ENCODE data around the gene ADPRHL1.

The ADPRHL1 gene

DNA sequence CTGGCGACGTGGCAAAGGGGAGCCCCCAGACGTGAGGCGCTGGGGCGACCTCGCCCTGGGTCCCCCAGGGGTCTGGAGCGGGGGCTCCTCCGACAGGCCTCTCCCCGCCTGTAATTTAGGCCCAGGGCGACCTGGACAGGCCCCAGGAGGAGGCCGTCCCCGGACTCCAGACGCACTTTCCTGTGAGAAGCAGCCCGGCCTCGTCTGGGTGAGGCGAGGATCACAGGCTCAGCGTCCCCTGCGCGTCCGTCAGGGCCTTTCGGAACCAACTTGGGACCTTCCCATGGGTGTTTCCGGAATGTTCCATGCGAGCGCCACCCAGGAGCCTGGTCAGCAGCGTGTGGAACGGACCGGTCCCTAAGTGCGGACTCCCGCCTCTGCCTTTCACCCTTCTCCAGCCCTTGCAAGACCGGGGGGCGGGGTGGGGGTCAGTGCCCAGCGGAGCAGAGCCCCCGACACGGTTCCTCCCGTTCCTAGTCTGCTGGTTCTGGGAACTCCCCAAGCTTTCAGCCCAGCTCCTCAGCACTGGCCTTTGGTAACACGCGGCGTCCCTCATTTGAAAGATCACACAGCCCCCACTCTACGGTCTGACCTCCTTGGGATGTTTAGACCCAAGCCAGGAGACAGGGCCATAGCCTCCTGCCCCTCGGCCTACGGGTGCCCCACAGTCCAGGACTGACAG lies 88.2 kb downstream of the ADPRHL1 start:
- no peak overlapping the region for H2AK5ac ChIP-seq (ENCODE audit: low read length)
- H3K79me1 ChIP-seq (ENCODE audit: low read length), result peaks cover 5% of the 10 kb centered on the region
- no peak overlapping the region for H2AFZ ChIP-seq (ENCODE audit: insufficient read depth, low read length, poor library complexity)
- no peak for DNase-seq
- no peak overlapping the region for H3K14ac ChIP-seq (ENCODE audit: low read length)
- H4K8ac ChIP-seq (ENCODE audit: low read depth, low read length), result no peak overlapping the region
- H3K9me3 ChIP-seq (ENCODE audit: insufficient read depth, low read depth, low read length), result no peaks in the 10 kb centered on the region
- H3K4ac ChIP-seq (ENCODE audit: low read depth, low read length), result no peak overlapping the region
- H3K4me1 ChIP-seq (ENCODE audit: control insufficient read depth in 1 of 2, insufficient read depth in 2 of 2, low read length in 2 of 2), result peaks cover 3 to 11% of the 10 kb centered on the region in 2 experiments
- H2BK120ac ChIP-seq (ENCODE audit: insufficient read depth, low read length, poor library complexity), result no peak overlapping the region
- no peak overlapping the region for H2BK12ac ChIP-seq (ENCODE audit: low read length)
- H3K23ac ChIP-seq (ENCODE audit: low read length), result no peak overlapping the region
- no peaks in the 10 kb centered on the region for H3K36me3 ChIP-seq (ENCODE audit: control insufficient read depth in 1 of 2, insufficient read depth in 2 of 2, low read length in 2 of 2)
- H3K18ac ChIP-seq (ENCODE audit: low read length), result no peak overlapping the region
- H3K9ac ChIP-seq (ENCODE audit: low read length), result no peak overlapping the region
- no peaks in the 10 kb centered on the region for H3K27me3 ChIP-seq (ENCODE audit: insufficient read depth, low read length)
- no peak overlapping the region for H2BK5ac ChIP-seq (ENCODE audit: low read depth, low read length, poor library complexity)
- no peak overlapping the region for H3K4me3 ChIP-seq (ENCODE audit: low read depth, low read length)
- no peak overlapping the region for H3K4me2 ChIP-seq (ENCODE audit: low read length)
- no peak overlapping the region for H3K27ac ChIP-seq (ENCODE audit: low read depth, low read length)
- WGBS (ENCODE audit: extremely low coverage, insufficient coverage, insufficient read length), result no CpG with 5 or more reads among the region's 41 CpGs
- H4K91ac ChIP-seq (ENCODE audit: low read depth, low read length), result no peak overlapping the region
- H4K12ac ChIP-seq (ENCODE audit: low read depth, low read length), result no peak overlapping the region
- peaks cover 4% of the 10 kb centered on the region for H3K79me2 ChIP-seq (ENCODE audit: control insufficient read depth, insufficient read depth, low read length, poor library complexity)

- H3K4me1 ChIP-seq (ENCODE audit: control insufficient read depth in 1 of 2, insufficient read depth in 2 of 2, low read length in 2 of 2), result peaks cover 3 to 11% of the 10 kb centered on the region in 2 experiments
- no peak overlapping the region for H2AFZ ChIP-seq (ENCODE audit: insufficient read depth, low read length, poor library complexity)
- DNase-seq, result no peak
- no peak overlapping the region for H2BK12ac ChIP-seq (ENCODE audit: low read length)
- no peak overlapping the region for H4K12ac ChIP-seq (ENCODE audit: low read depth, low read length)
- H3K27me3 ChIP-seq (ENCODE audit: insufficient read depth, low read length), result no peaks in the 10 kb centered on the region
- H3K9ac ChIP-seq (ENCODE audit: low read length), result no peak overlapping the region
- H3K36me3 ChIP-seq (ENCODE audit: control insufficient read depth in 1 of 2, insufficient read depth in 2 of 2, low read length in 2 of 2), result no peaks in the 10 kb centered on the region
- peak overlapping the region; percentile 18 for H4K91ac ChIP-seq (ENCODE audit: low read depth, low read length)
- H3K4ac ChIP-seq (ENCODE audit: low read depth, low read length), result no peak overlapping the region
- peaks cover 4% of the 10 kb centered on the region for H3K79me2 ChIP-seq (ENCODE audit: control insufficient read depth, insufficient read depth, low read length, poor library complexity)
- H4K8ac ChIP-seq (ENCODE audit: low read depth, low read length), result no peak overlapping the region
- no peak overlapping the region for H2AK5ac ChIP-seq (ENCODE audit: low read length)
- no peak overlapping the region for H3K23ac ChIP-seq (ENCODE audit: low read length)
- no peaks in the 10 kb centered on the region for H3K9me3 ChIP-seq (ENCODE audit: insufficient read depth, low read depth, low read length)
- no peak overlapping the region for H3K27ac ChIP-seq (ENCODE audit: low read depth, low read length)
- H2BK5ac ChIP-seq (ENCODE audit: low read depth, low read length, poor library complexity), result no peak overlapping the region
- H3K4me3 ChIP-seq (ENCODE audit: low read depth, low read length), result no peak overlapping the region
- H3K18ac ChIP-seq (ENCODE audit: low read length), result no peak overlapping the region
- no CpG with 5 or more reads among the region's 41 CpGs for WGBS (ENCODE audit: extremely low coverage, insufficient coverage, insufficient read length)
- H3K79me1 ChIP-seq (ENCODE audit: low read length), result peaks cover 5% of the 10 kb centered on the region
- H2BK120ac ChIP-seq (ENCODE audit: insufficient read depth, low read length, poor library complexity), result no peak overlapping the region
- no peak overlapping the region for H3K14ac ChIP-seq (ENCODE audit: low read length)
- peak overlapping the region; percentile 40 for H3K4me2 ChIP-seq (ENCODE audit: low read length)
Observed at GRCh38 chr13:113364311-113364889, 88.9 kb downstream of the ADPRHL1 start.

DNA sequence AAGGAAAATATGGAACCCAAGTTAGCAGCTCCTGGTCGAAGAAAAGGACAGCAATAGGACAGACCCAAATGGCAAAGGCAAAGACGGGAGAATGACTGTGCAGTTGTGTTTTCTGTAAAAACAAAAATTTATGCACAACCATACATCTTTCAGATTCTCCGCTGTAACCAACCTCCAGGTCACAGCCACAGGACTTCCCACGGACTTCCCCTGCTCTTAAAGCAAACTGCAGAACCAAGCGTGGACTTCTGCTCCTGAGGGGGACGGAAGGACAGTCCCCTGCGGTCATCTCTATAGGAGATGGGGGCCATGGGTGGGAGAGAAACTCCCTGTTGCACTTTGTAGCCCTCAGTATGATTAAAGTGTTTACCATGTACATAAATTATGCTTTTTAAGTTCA lies 91.9 kb downstream of the ADPRHL1 start:
- Histone ChIP-seq H2BK5ac (ENCODE audit: low read depth, low read length, poor library complexity) (no peak overlapping the region), H3K4me1 (ENCODE audit: control insufficient read depth in 1 of 2, insufficient read depth in 2 of 2, low read length in 2 of 2) (peaks cover 0 to 6% of the 10 kb centered on the region in 2 experiments), H2BK12ac (ENCODE audit: low read length) (no peak overlapping the region), H3K4me2 (ENCODE audit: low read length) (no peak overlapping the region), H3K23ac (ENCODE audit: low read length) (no peak overlapping the region), H3K36me3 (ENCODE audit: control insufficient read depth in 1 of 2, insufficient read depth in 2 of 2, low read length in 2 of 2) (no peaks in the 10 kb centered on the region), H3K14ac (ENCODE audit: low read length) (no peak overlapping the region), H3K79me1 (ENCODE audit: low read length) (peaks cover 5% of the 10 kb centered on the region), H3K27ac (ENCODE audit: low read depth, low read length) (no peak overlapping the region), H3K27me3 (ENCODE audit: insufficient read depth, low read length) (no peaks in the 10 kb centered on the region), H2AK5ac (ENCODE audit: low read length) (no peak overlapping the region), H4K8ac (ENCODE audit: low read depth, low read length) (no peak overlapping the region), H3K9me3 (ENCODE audit: insufficient read depth, low read depth, low read length) (no peaks in the 10 kb centered on the region), H3K18ac (ENCODE audit: low read length) (no peak overlapping the region), H3K4me3 (ENCODE audit: low read depth, low read length) (no peak overlapping the region), H2AFZ (ENCODE audit: insufficient read depth, low read length, poor library complexity) (no peak overlapping the region), H3K4ac (ENCODE audit: low read depth, low read length) (no peak overlapping the region), H3K79me2 (ENCODE audit: control insufficient read depth, insufficient read depth, low read length, poor library complexity) (peaks cover 4% of the 10 kb centered on the region), H4K91ac (ENCODE audit: low read depth, low read length) (no peak overlapping the region), H4K12ac (ENCODE audit: low read depth, low read length) (no peak overlapping the region), H3K9ac (ENCODE audit: low read length) (no peak overlapping the region), H2BK120ac (ENCODE audit: insufficient read depth, low read length, poor library complexity) (no peak overlapping the region)
- no peak for DNase-seq
- WGBS (ENCODE audit: extremely low coverage, insufficient coverage, insufficient read length), result no CpG with 5 or more reads among the region's 7 CpGs

- WGBS (ENCODE audit: extremely low coverage, insufficient coverage, insufficient read length), result no CpG with 5 or more reads among the region's 6 CpGs
- no peak overlapping the region for H2AFZ ChIP-seq (ENCODE audit: insufficient read depth, low read length, poor library complexity)
- H3K14ac ChIP-seq (ENCODE audit: low read length), result no peak overlapping the region
Observed at GRCh38 chr13:113360446-113360845, 92.8 kb downstream of the ADPRHL1 start.

More at GRCh38 chr13:113360446-113360845, 92.8 kb downstream of the ADPRHL1 start:
- H3K18ac ChIP-seq (ENCODE audit: low read length), result no peak overlapping the region
- no peak overlapping the region for H2AK5ac ChIP-seq (ENCODE audit: low read length)
- no peak overlapping the region for H3K9ac ChIP-seq (ENCODE audit: low read length)
- no peak overlapping the region for H2BK12ac ChIP-seq (ENCODE audit: low read length)
- H3K9me3 ChIP-seq (ENCODE audit: insufficient read depth, low read depth, low read length), result no peaks in the 10 kb centered on the region
- H3K4ac ChIP-seq (ENCODE audit: low read depth, low read length), result no peak overlapping the region
- H3K27me3 ChIP-seq (ENCODE audit: insufficient read depth, low read length), result no peaks in the 10 kb centered on the region
- DNase-seq, result no peak
- H4K12ac ChIP-seq (ENCODE audit: low read depth, low read length), result no peak overlapping the region
- no peak overlapping the region for H3K4me2 ChIP-seq (ENCODE audit: low read length)
- peaks cover 4% of the 10 kb centered on the region for H3K79me2 ChIP-seq (ENCODE audit: control insufficient read depth, insufficient read depth, low read length, poor library complexity)
- no peak overlapping the region for H4K91ac ChIP-seq (ENCODE audit: low read depth, low read length)
- no peak overlapping the region for H4K8ac ChIP-seq (ENCODE audit: low read depth, low read length)
- H3K23ac ChIP-seq (ENCODE audit: low read length), result no peak overlapping the region
- no peak overlapping the region for H3K27ac ChIP-seq (ENCODE audit: low read depth, low read length)
- no peaks in the 10 kb centered on the region for H3K36me3 ChIP-seq (ENCODE audit: control insufficient read depth in 1 of 2, insufficient read depth in 2 of 2, low read length in 2 of 2)
- no peak overlapping the region for H2BK120ac ChIP-seq (ENCODE audit: insufficient read depth, low read length, poor library complexity)
- peaks cover 0 to 6% of the 10 kb centered on the region in 2 experiments for H3K4me1 ChIP-seq (ENCODE audit: control insufficient read depth in 1 of 2, insufficient read depth in 2 of 2, low read length in 2 of 2)
- no peak overlapping the region for H2BK5ac ChIP-seq (ENCODE audit: low read depth, low read length, poor library complexity)
- no peak overlapping the region for H3K4me3 ChIP-seq (ENCODE audit: low read depth, low read length)
- peaks cover 5% of the 10 kb centered on the region for H3K79me1 ChIP-seq (ENCODE audit: low read length)

Data from trophoblast cell (in vitro differentiated cells and primary cell).